ENCODE measurements around the gene PRG2. TPM values are rescaled to one million over a fixed set of nuclear protein-coding genes. Genes with fewer than 3 reads are reported as not detected.
"Not testable (repeated sequence)": the region's sequence is repeated elsewhere in the genome, so short reads cannot be mapped to it uniquely, and the experiment has no call there.

PRG2 gene
- total RNA-seq, 1 donor = 0.21 TPM

GRCh38 chr11:57341250-57341808, 49.1 kb downstream of the PRG2 start:
- peaks cover 3% of the 10 kb centered on the region for H3K4me1 ChIP-seq (ENCODE audit: insufficient read depth, low read length)
- no peaks in the 10 kb centered on the region for H3K27me3 ChIP-seq (ENCODE audit: insufficient read depth, low read length)
- H3K4me3 ChIP-seq (ENCODE audit: low read length) = no peak overlapping the region
- no peaks in the 10 kb centered on the region for H3K9me3 ChIP-seq (ENCODE audit: low read depth, low read length)

GRCh38 chr11:57340039-57340615, 50.3 kb downstream of the PRG2 start:
- Histone ChIP-seq H3K9me3 (ENCODE audit: low read depth, low read length) (no peaks in the 10 kb centered on the region), H3K4me1 (ENCODE audit: insufficient read depth, low read length) (peaks cover 9% of the 10 kb centered on the region), H3K27me3 (ENCODE audit: insufficient read depth, low read length) (no peaks in the 10 kb centered on the region), H3K4me3 (ENCODE audit: low read length) (no peak overlapping the region)

DNA sequence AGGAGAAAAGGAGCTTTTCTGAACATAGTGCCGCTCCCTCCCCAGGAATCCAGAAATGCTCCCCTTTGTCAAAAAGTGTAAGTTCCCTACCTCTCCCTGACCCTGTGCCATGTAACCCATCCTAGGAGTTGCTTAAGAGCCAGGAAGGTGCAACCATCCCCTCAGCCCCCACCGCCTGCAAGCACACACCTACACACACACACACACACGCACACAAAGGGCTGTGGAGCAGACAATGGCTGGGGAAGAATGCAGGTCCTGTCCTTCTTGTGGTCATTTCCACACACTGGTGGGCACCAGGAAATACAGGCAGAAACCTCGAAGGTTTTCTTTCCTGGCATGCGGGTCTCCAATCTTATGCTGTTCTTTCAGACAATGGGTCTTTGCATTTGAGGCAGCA, 51.1 kb downstream of the PRG2 start:
- H3K27me3 ChIP-seq (ENCODE audit: insufficient read depth, low read length) = no peaks in the 10 kb centered on the region
- peaks cover 17% of the 10 kb centered on the region for H3K4me1 ChIP-seq (ENCODE audit: insufficient read depth, low read length)
- H3K4me3 ChIP-seq (ENCODE audit: low read length) = no peak overlapping the region
- H3K9me3 ChIP-seq (ENCODE audit: low read depth, low read length) = no peaks in the 10 kb centered on the region

DNA sequence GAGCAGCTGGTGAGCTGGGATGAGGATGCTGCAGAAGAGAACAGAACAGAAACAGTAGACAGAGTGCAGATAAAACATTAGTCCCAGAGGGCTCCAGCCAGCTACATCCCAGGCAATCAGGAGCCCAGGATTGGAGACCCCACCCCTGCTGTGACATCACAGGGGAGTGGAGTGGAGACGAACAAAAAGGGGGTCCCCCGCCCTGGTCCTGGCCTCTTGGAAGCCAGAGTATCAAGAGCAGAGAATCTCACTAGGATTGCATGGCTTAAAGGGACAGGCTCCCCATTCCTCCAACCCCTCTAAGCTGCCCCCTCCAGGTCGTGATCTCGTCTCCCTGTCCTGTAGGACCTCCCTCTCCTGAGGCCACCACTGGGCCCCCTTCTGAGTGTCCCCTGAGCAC, 52.3 kb downstream of the PRG2 start, which contains the start of gene P2RX3:
TSS of gene P2RX3 (plus strand) at position 211 of the 400 bp plus-strand sequence. CDS start 199 bp downstream, outside the sequence.
- peaks cover 28% of the 10 kb centered on the region for H3K4me1 ChIP-seq (ENCODE audit: insufficient read depth, low read length)
- no peak within 1 kb of the TSS for H3K4me3 ChIP-seq (ENCODE audit: low read length)
- no peaks in the 10 kb centered on the region for H3K27me3 ChIP-seq (ENCODE audit: insufficient read depth, low read length)
- no peaks in the 10 kb centered on the region for H3K9me3 ChIP-seq (ENCODE audit: low read depth, low read length)

GRCh38 chr11:57336856-57337255, 53.6 kb downstream of the PRG2 start:
- H3K4me1 ChIP-seq (ENCODE audit: insufficient read depth, low read length) = peaks cover 28% of the 10 kb centered on the region
- H3K27me3 ChIP-seq (ENCODE audit: insufficient read depth, low read length); H3K9me3 ChIP-seq (ENCODE audit: low read depth, low read length); H3K4me3 ChIP-seq (ENCODE audit: low read length): not testable (repeated sequence)

Other genes with a start within 250 kb of the PRG2 start
- not detected for gene LRRC55, start 208.7 kb downstream of the PRG2 start, total RNA-seq
- not detected for gene APLNR, start 153.4 kb downstream of the PRG2 start, total RNA-seq
- gene TNKS1BP1, start 65.7 kb downstream of the PRG2 start, total RNA-seq = 4.2 TPM
- 22.7 TPM for gene SSRP1, start 54.8 kb downstream of the PRG2 start, total RNA-seq
- gene P2RX3, start 52.3 kb downstream of the PRG2 start, total RNA-seq = not detected
- not detected for gene PRG3, start 9.5 kb downstream of the PRG2 start, total RNA-seq
- gene SLC43A3, start 36.5 kb upstream of the PRG2 start, total RNA-seq = 41.9 TPM
- 0.10 TPM for gene RTN4RL2, start 69.9 kb upstream of the PRG2 start, total RNA-seq
- gene SLC43A1, start 125.1 kb upstream of the PRG2 start, total RNA-seq = 4.6 TPM
- gene TIMM10, start 140.1 kb upstream of the PRG2 start, total RNA-seq = 4.8 TPM
- 0.10 TPM for gene SMTNL1, start 146.9 kb upstream of the PRG2 start, total RNA-seq
- 40.1 TPM for gene UBE2L6, start 177.0 kb upstream of the PRG2 start, total RNA-seq
- 2.4 TPM for gene SERPING1, start 207.0 kb upstream of the PRG2 start, total RNA-seq

Measured in mononuclear cell (primary cell).